HEK293 (cell line): ENCODE results near the gene KCNA1.
A peak's percentile ranks its signal among the peaks of the same experiment; 100 is the strongest.

Source experiments
- CTCF ChIA-PET: fragments of 350-600 bp; formaldehyde crosslinking; extraction: SDS; loops from one replicate; lab custom pipeline; 2021; ENCODE audit warnings: antibody characterized with exemption; lab: Yijun Ruan, JAX
- POLR2A ChIA-PET: fragments of 300-600 bp; formaldehyde crosslinking; extraction: SDS; loops from one replicate; lab custom pipeline; 2020; ENCODE audit warnings: antibody characterized with exemption, inconsistent platforms; lab: Yijun Ruan, JAX
- H3K27ac ChIP-seq: fragments of 200-500 bp; sonication (Bioruptor generic); 2 replicates; pipeline ENCODE4 v1.5.1; 2014; ENCODE audit warnings: low read depth, low read length, control low read depth, inconsistent platforms; ENCODE audit errors: extremely low read depth
- H3K36me3 ChIP-seq, 2 experiments: fragments of 200-500 bp in 1 of 2; sonication (Bioruptor generic) in 1 of 2; 1 replicate in 1 of 2; 2 replicates in 1 of 2; pipeline ENCODE4 v1.5.1; 2014 to 2017; ENCODE audit warnings: inconsistent platforms in 2 of 2, low read length in 2 of 2; ENCODE audit not compliant: control insufficient read depth in 2 of 2, insufficient read depth in 1 of 2
- H3K4me1 ChIP-seq: fragments of 200-500 bp; sonication (Bioruptor generic); 2 replicates; pipeline ENCODE4 v1.5.1; 2014; ENCODE audit warnings: mild to moderate bottlenecking, low read length, inconsistent platforms; ENCODE audit not compliant: control insufficient read depth, insufficient read depth
- H3K4me3 ChIP-seq: 2 replicates; pipeline ENCODE4 v1.5.1; 2011; ENCODE audit warnings: low read depth, mild to moderate bottlenecking, control low read depth, low read length, moderate library complexity
- H3K9me3 ChIP-seq: fragments of 200-500 bp; sonication (Bioruptor generic); 2 replicates; pipeline ENCODE4 v1.5.1; 2014; ENCODE audit warnings: low read depth, low read length, inconsistent platforms; ENCODE audit not compliant: control insufficient read depth, insufficient read depth
- GLI4 ChIP-seq: fragments of 450-650 bp; formaldehyde crosslinking; IDR thresholded peaks from 2 replicates; pipeline ENCODE4 v1.5.1; 2016; ENCODE audit warnings: missing biosample characterization, missing genetic modification characterization
- HOXA7 ChIP-seq: sonication (generic); formaldehyde crosslinking; IDR thresholded peaks from 2 replicates; pipeline ENCODE4 v1.8.1; 2022; ENCODE audit warnings: missing genetic modification reagents, borderline replicate concordance
- KLF10 ChIP-seq: fragments of 450-650 bp; IDR thresholded peaks from 2 replicates; pipeline ENCODE4 v1.5.1; 2018; ENCODE audit warnings: missing biosample characterization, mild to moderate bottlenecking, missing genetic modification characterization
- PATZ1 ChIP-seq: fragments of 450-650 bp; formaldehyde crosslinking; IDR thresholded peaks from 2 replicates; pipeline ENCODE4 v1.5.1; 2016; ENCODE audit warnings: missing biosample characterization, missing genetic modification characterization
- SCRT1 ChIP-seq: fragments of 450-650 bp; formaldehyde crosslinking; IDR thresholded peaks from 2 replicates; pipeline ENCODE4 v1.5.1; 2016; ENCODE audit warnings: missing biosample characterization, missing genetic modification characterization, borderline replicate concordance
- SP2 ChIP-seq: fragments of 450-650 bp; formaldehyde crosslinking; IDR thresholded peaks from 2 replicates; pipeline ENCODE4 v1.5.1; 2016; ENCODE audit warnings: missing biosample characterization, missing genetic modification characterization
- ZBTB17 ChIP-seq: fragments of 450-650 bp; formaldehyde crosslinking; IDR thresholded peaks from 2 replicates; pipeline ENCODE4 v1.5.1; 2016; ENCODE audit warnings: missing biosample characterization, missing genetic modification characterization
- ZBTB21 ChIP-seq: fragments of 450-650 bp; formaldehyde crosslinking; IDR thresholded peaks from 2 replicates; pipeline ENCODE4 v1.5.1; 2017; ENCODE audit warnings: missing biosample characterization, missing genetic modification characterization
- ZBTB26 ChIP-seq: fragments of 450-650 bp; formaldehyde crosslinking; optimal IDR thresholded peaks from 2 replicates; pipeline ENCODE3; 2016; ENCODE audit warnings: missing biosample characterization, mild to moderate bottlenecking, missing genetic modification characterization
- ZBTB44 ChIP-seq: fragments of 450-650 bp; IDR thresholded peaks from 2 replicates; pipeline ENCODE4 v1.5.1; 2018; ENCODE audit warnings: missing biosample characterization, mild to moderate bottlenecking, missing genetic modification characterization
- ZBTB48 ChIP-seq: fragments of 450-650 bp; formaldehyde crosslinking; IDR thresholded peaks from 2 replicates; pipeline ENCODE4 v1.5.1; 2016; ENCODE audit warnings: missing biosample characterization, missing genetic modification characterization
- ZBTB8A ChIP-seq: fragments of 450-650 bp; formaldehyde crosslinking; IDR thresholded peaks from 2 replicates; pipeline ENCODE4 v1.5.1; 2016; ENCODE audit warnings: missing biosample characterization, missing genetic modification characterization
- ZEB2 ChIP-seq: fragments of 450-650 bp; formaldehyde crosslinking; IDR thresholded peaks from 2 replicates; pipeline ENCODE4 v1.5.1; 2016; ENCODE audit warnings: missing biosample characterization, missing genetic modification characterization
- ZFHX2 ChIP-seq: fragments of 450-650 bp; formaldehyde crosslinking; conservative IDR thresholded peaks from 2 replicates; pipeline ENCODE4 v1.5.1; 2016; ENCODE audit warnings: missing biosample characterization, missing genetic modification characterization
- ZIC2 ChIP-seq: fragments of 450-650 bp; formaldehyde crosslinking; IDR thresholded peaks from 2 replicates; pipeline ENCODE4 v1.5.1; 2016; ENCODE audit warnings: missing biosample characterization, missing genetic modification characterization
- ZNF169 ChIP-seq: fragments of 450-650 bp; formaldehyde crosslinking; IDR thresholded peaks from 2 replicates; pipeline ENCODE4 v1.5.1; 2016; ENCODE audit warnings: missing biosample characterization, missing genetic modification characterization
- ZNF175 ChIP-seq: fragments of 450-650 bp; formaldehyde crosslinking; IDR thresholded peaks from 2 replicates; pipeline ENCODE4 v1.5.1; 2016; ENCODE audit warnings: missing biosample characterization, missing genetic modification characterization
- ZNF2 ChIP-seq: fragments of 450-650 bp; formaldehyde crosslinking; IDR thresholded peaks from 2 replicates; pipeline ENCODE4 v1.5.1; 2016; ENCODE audit warnings: missing biosample characterization, missing genetic modification characterization
- ZNF398 ChIP-seq: fragments of 450-650 bp; formaldehyde crosslinking; IDR thresholded peaks from 2 replicates; pipeline ENCODE4 v1.5.1; 2017; ENCODE audit warnings: missing biosample characterization, missing genetic modification characterization
- ZNF501 ChIP-seq: fragments of 450-650 bp; formaldehyde crosslinking; IDR thresholded peaks from 2 replicates; pipeline ENCODE4 v1.5.1; 2016; ENCODE audit warnings: missing biosample characterization, missing genetic modification characterization
- ZNF529 ChIP-seq: fragments of 450-650 bp; formaldehyde crosslinking; IDR thresholded peaks from 2 replicates; pipeline ENCODE4 v1.5.1; 2017; ENCODE audit warnings: missing genetic modification characterization, missing biosample characterization; ENCODE audit not compliant: insufficient replicate concordance
- ZNF544 ChIP-seq: fragments of 450-650 bp; formaldehyde crosslinking; IDR thresholded peaks from 2 replicates; pipeline ENCODE4 v1.5.0; 2017; ENCODE audit warnings: missing biosample characterization, missing genetic modification characterization
- ZNF549 ChIP-seq: fragments of 450-650 bp; IDR thresholded peaks from 2 replicates; pipeline ENCODE4 v1.5.1; 2018; ENCODE audit warnings: missing biosample characterization, missing genetic modification characterization, mild to moderate bottlenecking, inconsistent platforms, moderate library complexity
- ZNF561 ChIP-seq: fragments of 450-650 bp; IDR thresholded peaks from 2 replicates; pipeline ENCODE4 v1.5.1; 2018; ENCODE audit warnings: missing biosample characterization, missing genetic modification characterization, borderline replicate concordance
- ZNF580 ChIP-seq: fragments of 450-650 bp; formaldehyde crosslinking; IDR thresholded peaks from 2 replicates; pipeline ENCODE4 v1.5.1; 2016; ENCODE audit warnings: missing biosample characterization, missing genetic modification characterization
- ZNF600 ChIP-seq: fragments of 450-650 bp; formaldehyde crosslinking; IDR thresholded peaks from 2 replicates; pipeline ENCODE4 v1.5.1; 2016; ENCODE audit warnings: missing biosample characterization, missing genetic modification characterization
- ZNF707 ChIP-seq: fragments of 450-650 bp; formaldehyde crosslinking; IDR thresholded peaks from 2 replicates; pipeline ENCODE4 v1.5.1; 2016; ENCODE audit warnings: missing biosample characterization, missing genetic modification characterization
- ZNF777 ChIP-seq: fragments of 450-650 bp; formaldehyde crosslinking; IDR thresholded peaks from 2 replicates; pipeline ENCODE4 v1.5.1; 2017; ENCODE audit warnings: missing biosample characterization, missing genetic modification characterization, borderline replicate concordance
- ZNF843 ChIP-seq: fragments of 450-650 bp; formaldehyde crosslinking; IDR thresholded peaks from 2 replicates; pipeline ENCODE4 v1.5.1; 2016; ENCODE audit warnings: missing biosample characterization, missing genetic modification characterization
- ZSCAN23 ChIP-seq: fragments of 450-650 bp; formaldehyde crosslinking; IDR thresholded peaks from 2 replicates; pipeline ENCODE4 v1.5.1; 2016; ENCODE audit warnings: missing biosample characterization, missing genetic modification characterization

KCNA1 gene

GRCh38 chr12:4909734-4910501, at the start of gene KCNA1:
TSS of gene KCNA1 (plus strand) at chr12:4909905. CDS start at chr12:4911379, 1,474 bp downstream.
- H3K36me3 ChIP-seq = no peaks in the 10 kb centered on the region
- H3K4me1 ChIP-seq = peaks cover 5% of the 10 kb centered on the region; the same call in 1 of the 2 replicates
- no peak within 1 kb of the TSS for H3K27ac ChIP-seq
- peak within 1 kb of the TSS; percentile 38 for H3K4me3 ChIP-seq
- ChIA-PET CTCF (interaction anchor here (0.7 to 4.3 kb wide), 8 partner anchors 10 to 1716 kb away, joined by 3 to 34 read pairs (median 5); no protein-coding TSS in a partner anchor), POLR2A (no interaction called here)
- H3K9me3 ChIP-seq = no peaks in the 10 kb centered on the region
- no peak for TF ChIP-seq HOXA7 (CRISPR knock-in tag)
- TF ChIP-seq KLF10 (tag by site-specific recombination) = no peak
- peak; percentile 46; the same call in 1 of the 2 replicates for TF ChIP-seq ZNF777 (tag by site-specific recombination)
- no peak for TF ChIP-seq ZNF843
- no peak for TF ChIP-seq ZNF529 (tag by site-specific recombination)
- TF ChIP-seq SCRT1 = no peak
- no peak for TF ChIP-seq ZNF549 (tag by site-specific recombination)
- TF ChIP-seq ZNF600 = peak; percentile 44; the same call in 1 of the 2 replicates
- no peak for TF ChIP-seq ZSCAN23 (tag by site-specific recombination)
- no peak for TF ChIP-seq GLI4 (tag by site-specific recombination)
- 0 out of 2 replicates have a peak, but pooled peaks have one; percentile 17 for TF ChIP-seq ZNF561
- TF ChIP-seq ZBTB21 = peak; percentile 5; the same call in 1 of the 2 replicates
- TF ChIP-seq ZNF501 (tag by site-specific recombination) = no peak
- TF ChIP-seq ZNF398 (tag by site-specific recombination) = peak; percentile 71
- TF ChIP-seq ZNF169 (tag by site-specific recombination) = no peak
- peak; percentile 93 for TF ChIP-seq ZBTB17 (tag by site-specific recombination)
- TF ChIP-seq ZNF707 (tag by site-specific recombination) = no peak
- peak; percentile 67 for TF ChIP-seq ZBTB26
- no peak for TF ChIP-seq ZBTB44
- TF ChIP-seq ZEB2 = 0 out of 2 replicates have a peak, but pooled peaks have one; percentile 14
- no peak for TF ChIP-seq ZNF2 (tag by site-specific recombination)
- no peak for TF ChIP-seq ZNF544
- peak; percentile 9; the same call in 1 of the 2 replicates for TF ChIP-seq ZIC2
- 0 out of 2 replicates have a peak, but pooled peaks have one; percentile 18 for TF ChIP-seq PATZ1 (tag by site-specific recombination)
- TF ChIP-seq SP2 (tag by site-specific recombination) = peak; percentile 68
- TF ChIP-seq ZFHX2 (tag by site-specific recombination) = peak; percentile 91
- 0 out of 2 replicates have a peak, but pooled peaks have one; percentile 8 for TF ChIP-seq ZBTB8A (tag by site-specific recombination)
- TF ChIP-seq ZBTB48 (tag by site-specific recombination) = 0 out of 2 replicates have a peak, but pooled peaks have one; percentile 3
- no peak for TF ChIP-seq ZNF580
- no peak for TF ChIP-seq ZNF175 (tag by site-specific recombination)
